GM19035 (cell line): ENCODE results near the gene HDAC1.

ENCODE experiments used
- ATAC-seq: cut with Tn5 transposase; IDR thresholded peaks from one replicate; pipeline ENCODE4 v1.9.1; 2021; ENCODE audit not compliant: unreplicated experiment

HDAC1 gene

DNA sequence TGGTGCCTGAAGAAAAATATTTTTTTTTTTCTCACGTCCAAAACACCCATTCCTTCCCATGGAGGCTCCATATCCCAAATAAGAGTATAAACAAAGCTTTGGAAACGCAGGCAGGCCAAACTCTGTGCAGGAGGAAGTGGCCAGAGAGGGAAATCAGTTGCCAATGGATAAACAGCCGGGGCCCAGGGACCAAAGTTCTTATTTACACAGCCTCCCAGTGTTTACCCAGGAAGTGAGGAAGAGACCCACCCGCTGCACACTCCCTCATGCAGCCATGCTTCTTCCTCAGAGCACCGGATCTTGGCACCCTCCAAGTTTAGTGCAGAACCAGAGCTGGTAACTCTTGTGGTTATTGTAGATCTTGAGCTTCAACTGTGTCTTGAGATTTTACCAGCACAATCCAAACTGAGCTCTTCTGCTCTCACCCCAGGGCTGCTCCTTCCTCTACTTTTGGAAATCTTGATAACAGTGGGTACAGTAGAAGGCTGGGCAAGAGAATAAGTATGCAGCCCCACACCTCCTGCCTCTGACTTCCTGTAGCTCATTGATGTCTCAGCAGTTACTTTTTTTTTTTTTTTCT is 29.9 kb downstream of the HDAC1 start:
- no peak for ATAC-seq

GRCh38 chr1:32327204-32327603 is 35.3 kb downstream of the HDAC1 start:
- ATAC-seq: no peak

- ATAC-seq: no peak
Measured at GRCh38 chr1:32329931-32330466, 38.1 kb downstream of the HDAC1 start.

- ATAC-seq: no peak
Measured at GRCh38 chr1:32330558-32331151, 38.8 kb downstream of the HDAC1 start.

- ATAC-seq: no peak
Measured at GRCh38 chr1:32331549-32331948, 39.7 kb downstream of the HDAC1 start.

- no peak for ATAC-seq
Measured at GRCh38 chr1:32332290-32333079, 40.6 kb downstream of the HDAC1 start.

DNA sequence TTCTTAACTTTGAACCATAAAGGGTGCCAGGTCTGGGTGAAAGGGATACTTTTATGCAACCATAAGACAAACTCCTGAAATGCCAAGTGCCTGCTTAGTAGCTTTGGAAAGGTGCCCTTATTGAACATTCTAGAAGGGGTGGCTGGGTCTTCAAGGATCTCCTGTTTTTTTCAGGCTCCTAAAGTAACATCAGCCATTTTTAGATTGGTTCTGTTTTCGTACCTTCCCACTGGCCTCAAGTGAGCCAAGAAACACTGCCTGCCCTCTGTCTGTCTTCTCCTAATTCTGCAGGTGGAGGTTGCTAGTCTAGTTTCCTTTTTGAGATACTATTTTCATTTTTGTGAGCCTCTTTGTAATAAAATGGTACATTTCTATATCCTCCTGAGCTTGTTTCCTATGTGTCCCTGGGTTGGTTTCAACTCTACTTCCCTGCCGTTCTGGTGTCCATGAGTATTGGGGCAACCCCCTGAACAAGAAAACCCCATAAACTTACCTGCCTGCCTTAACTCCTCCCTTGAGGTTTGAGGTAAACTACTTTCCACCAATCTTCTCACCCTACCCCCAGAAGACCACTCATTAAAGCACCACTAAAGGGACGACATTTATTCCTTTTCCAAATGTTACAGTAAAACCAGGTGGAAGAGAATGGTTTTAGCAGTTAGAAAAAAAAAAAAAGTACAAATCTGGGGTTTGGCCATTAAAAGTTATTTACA is 41.5 kb downstream of the HDAC1 start:
- ATAC-seq: no peak

DNA sequence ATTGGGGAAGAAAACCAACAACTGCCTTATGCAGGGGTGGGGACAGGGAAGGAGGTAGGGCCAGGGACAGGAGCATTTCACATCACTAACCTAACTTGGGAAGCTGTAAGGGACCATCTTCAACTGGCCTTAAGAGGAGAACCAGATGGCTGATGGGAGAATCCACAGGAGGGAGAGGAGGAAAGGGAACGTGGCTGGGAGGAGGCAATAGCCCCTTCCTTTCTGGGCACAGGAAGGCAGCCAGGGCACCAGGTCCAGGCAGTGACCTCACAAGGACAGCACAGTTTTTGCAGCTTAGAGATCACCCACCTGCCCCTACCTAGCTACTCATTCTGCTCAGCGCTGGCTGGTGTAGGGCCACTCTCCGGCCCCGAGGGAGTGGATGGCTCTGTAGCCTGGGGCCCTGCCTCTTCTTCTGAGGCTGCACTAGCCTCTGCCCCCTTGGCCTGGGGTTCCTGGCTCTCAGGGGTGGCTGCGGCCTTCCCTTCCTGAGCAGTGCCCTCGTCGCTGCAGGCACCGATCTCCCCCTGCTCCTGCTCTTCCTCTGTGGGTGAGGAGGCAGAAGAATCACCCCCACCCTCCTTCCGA is 42.5 kb downstream of the HDAC1 start:
- ATAC-seq: no peak

- peak; percentile 19 for ATAC-seq
Measured at GRCh38 chr1:32334864-32335534, 43.1 kb downstream of the HDAC1 start.

DNA sequence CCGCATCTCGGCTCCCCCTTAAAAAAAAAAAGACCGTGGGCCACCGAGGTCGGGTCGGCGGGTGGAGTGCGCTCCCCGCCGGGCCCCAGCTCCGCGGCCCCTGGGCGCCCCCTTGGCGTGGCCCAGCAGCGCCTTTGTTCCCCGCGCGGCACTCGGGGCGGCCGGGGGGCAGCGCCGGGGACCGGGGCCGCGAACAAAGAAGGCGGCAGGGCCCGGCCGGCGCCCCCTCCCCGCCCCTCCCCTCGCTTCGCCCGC is 43.6 kb downstream of the HDAC1 start:
- ATAC-seq: peak; percentile 10

DNA sequence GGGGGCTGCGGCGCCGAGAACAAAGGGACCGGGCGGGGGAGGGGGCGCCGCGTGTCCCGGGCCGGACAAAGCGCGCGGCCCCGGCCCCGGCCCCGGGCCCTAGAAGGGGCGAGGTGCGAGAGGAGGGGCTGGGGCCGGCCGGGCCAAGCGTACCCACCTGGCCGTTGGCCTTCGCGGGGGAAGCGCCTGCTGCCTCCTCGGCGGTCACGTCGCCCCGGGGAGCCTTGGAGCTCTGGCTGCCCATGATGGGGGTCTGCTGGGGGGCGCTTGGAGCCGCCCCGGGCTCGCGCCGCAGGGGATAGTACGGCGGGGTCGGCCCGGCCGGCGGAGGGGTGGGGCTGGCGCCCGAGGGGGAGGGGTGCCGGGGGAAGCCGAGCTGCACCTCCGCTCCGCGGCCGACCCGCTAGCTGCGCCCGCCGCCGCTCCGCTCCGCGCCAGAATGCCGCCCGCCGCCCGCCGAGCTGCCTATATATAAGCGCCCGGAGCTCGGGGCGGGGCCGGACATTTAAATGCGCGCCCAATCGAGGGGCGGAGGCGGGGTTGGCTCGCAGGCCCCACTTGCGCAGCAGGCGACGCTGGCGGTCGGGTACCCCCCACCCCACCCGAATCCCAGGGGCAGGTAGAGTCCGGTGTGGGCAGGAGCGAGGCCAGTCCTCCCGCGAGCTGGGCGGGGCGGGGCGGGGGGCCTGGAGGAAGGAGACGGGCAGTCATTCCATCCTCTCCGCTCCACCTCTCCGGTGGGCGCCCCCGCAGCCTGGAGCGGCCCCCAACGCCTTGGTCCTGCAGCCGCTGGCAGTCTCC is 44.1 kb downstream of the HDAC1 start, which contains the start of gene MARCKSL1:
Gene MARCKSL1, minus strand, starts transcription at position 444 of the 801 bp plus-strand sequence. Its CDS starts 200 bp downstream, at position 244.
- peak; percentile 52 for ATAC-seq

DNA sequence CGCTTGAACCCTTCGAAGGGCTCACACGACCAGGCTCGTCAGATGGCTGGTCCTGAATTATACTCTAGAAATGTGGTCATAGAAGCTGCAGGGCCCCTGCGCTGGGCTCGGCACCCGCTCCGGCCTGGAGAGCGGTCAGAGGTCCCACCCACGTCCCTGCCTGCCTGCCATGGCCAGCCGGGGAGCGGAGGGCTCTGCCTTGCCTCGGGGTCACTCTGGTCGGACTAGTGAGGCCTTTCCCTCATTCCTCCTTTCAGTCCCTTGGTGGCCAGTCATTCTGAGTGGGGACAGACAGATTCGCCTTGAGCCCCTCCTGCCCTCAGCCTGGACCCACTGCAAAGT is 44.7 kb downstream of the HDAC1 start:
- no peak for ATAC-seq

DNA sequence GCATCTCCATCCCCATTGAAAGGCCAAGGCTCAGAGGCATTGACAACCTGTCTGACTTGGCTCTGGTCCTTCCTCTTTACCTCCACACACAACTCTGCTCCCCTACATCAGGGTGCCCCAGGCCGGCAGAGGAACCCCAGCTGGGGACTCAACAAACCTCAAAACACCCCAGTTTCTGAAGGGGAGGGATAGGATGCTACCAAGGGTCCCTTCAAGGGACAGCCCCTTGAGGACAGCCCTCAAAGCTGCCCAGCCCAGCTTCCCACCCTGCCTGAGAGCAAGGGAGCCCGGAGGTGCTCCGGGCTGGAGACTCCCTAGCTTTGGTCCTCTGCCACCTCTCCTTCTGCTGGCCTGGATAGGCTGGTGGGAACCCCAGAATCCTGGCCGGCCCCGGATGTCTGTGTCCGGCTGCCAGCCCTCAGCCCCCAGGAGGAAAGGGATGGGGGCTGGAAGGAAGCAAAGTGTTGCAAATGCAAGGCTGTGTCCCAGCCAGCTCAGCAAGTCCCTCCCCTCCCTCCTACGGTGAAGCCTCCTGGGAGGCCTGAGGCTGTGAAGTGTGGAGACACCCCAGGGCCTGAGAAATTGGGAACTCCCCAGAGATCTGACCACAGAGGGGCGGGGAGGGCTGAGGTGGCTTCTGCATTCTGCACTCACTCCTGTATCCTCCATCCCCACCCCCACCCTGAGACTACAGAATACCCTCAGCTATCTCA is 45.2 kb downstream of the HDAC1 start:
- ATAC-seq: no peak

GRCh38 chr1:32337855-32338636 is 46.2 kb downstream of the HDAC1 start:
- ATAC-seq: no peak

DNA sequence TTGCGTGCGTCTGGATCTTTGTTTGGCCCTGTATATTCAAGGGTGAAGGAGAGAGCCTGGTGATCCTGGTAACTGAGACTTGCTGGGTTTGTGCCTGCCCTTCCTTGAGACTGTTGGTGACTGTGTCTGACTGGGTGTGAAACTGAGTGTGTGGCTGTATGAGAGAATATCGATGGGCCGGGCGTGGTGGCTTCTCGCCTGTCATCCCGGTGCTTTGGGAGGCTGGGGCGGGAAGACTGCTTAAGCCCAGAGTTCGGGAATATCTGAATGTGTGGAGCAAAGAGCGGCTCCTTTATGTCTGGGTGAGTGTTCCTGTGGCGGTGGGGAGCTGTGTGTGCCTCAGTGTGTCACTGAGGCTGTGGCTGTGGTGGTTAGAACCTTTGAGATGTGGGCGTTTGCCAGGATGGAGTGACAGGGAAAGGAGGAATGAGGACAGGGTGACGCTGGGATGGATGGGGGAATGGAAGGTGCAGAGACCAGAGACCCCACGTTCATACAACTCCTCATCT is 46.8 kb downstream of the HDAC1 start:
- ATAC-seq: no peak

GRCh38 chr1:32339363-32339978 is 47.6 kb downstream of the HDAC1 start:
- ATAC-seq: no peak

DNA sequence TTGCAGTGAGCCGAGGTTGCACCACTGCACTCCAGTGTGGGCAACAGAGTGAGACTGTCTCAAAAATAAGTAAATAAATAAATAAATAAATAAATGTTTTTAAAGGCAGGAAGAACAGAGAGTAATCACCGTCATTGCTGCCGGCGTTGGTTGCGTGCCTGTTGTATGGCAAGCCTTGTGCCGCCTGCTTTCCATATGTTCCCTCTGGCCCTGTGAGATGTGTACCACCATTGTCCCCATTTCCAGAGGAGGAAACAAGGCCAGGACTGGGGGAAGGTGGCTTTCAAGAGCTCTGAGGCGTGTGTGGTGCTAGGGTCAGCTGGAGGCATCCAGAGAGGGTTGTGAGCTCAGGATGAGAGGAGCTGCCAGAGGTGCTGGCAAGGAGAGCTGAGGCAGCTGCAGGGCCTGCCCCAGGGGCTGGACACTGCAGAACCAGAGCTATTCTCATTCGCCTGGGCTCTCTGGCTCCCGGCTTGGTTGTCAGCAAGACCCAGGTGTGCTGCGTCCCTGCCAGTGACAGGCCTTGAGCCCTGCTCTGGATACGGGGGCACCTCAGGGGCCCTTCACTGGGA is 49.4 kb downstream of the HDAC1 start:
- ATAC-seq: no peak

- ATAC-seq: no peak
Measured at GRCh38 chr1:32341971-32342370, 50.1 kb downstream of the HDAC1 start.
